Measurements from ENCODE around the gene PPHLN1.

The PPHLN1 gene

GRCh38 chr12:42484996-42485395 lies 159.0 kb downstream of the PPHLN1 start:
- DNase-seq: no peak

GRCh38 chr12:42485823-42486222 lies 159.9 kb downstream of the PPHLN1 start:
- no peak for DNase-seq

- DNase-seq: no peak
These were observed 160.4 kb downstream of the PPHLN1 start for GRCh38 chr12:42486407-42486806.

- DNase-seq: no peak
These were observed 164.4 kb downstream of the PPHLN1 start for GRCh38 chr12:42490261-42490842.
